IMR-90 (cell line): Measurements from ENCODE around the gene PFKP. TPM values are rescaled to one million over a fixed set of nuclear protein-coding genes. Genes with fewer than 3 reads are reported as not detected.

ENCODE experiments used
- ATAC-seq: fragments of 200-7000 bp; cut with Tn5 transposase; 2 replicates; pipeline ENCODE4 v1.9.1; 2020; ENCODE audit warnings: low read depth, mild to moderate bottlenecking, moderate library complexity
- BruUV-seq: library from RNA; stranded (reverse); fragments of 400-500 nt; replicated peaks from 2 replicates; lab custom pipeline; 2021; lab: Mats Ljungman, UMichigan
- CTCF ChIA-PET: fragments of 300-600 bp; formaldehyde crosslinking; extraction: SDS; loops from one replicate; lab custom pipeline; 2021; ENCODE audit warnings: antibody characterized with exemption; lab: Yijun Ruan, JAX
- POLR2A ChIA-PET: fragments of 300-600 bp; sonication (Branson Sonifier 250); formaldehyde crosslinking; loops from one replicate; lab custom pipeline; 2022; ENCODE audit warnings: antibody characterized with exemption; ENCODE audit not compliant: unreplicated experiment; lab: Charles Lee
- DNase-seq: peaks from one replicate; pipeline ENCODE4 v3.0.0; 2013
- H2AFZ ChIP-seq: replicated peaks from 2 replicates; pipeline ENCODE3; 2013; ENCODE audit warnings: low read length, mild to moderate bottlenecking; ENCODE audit not compliant: poor library complexity
- H2AK5ac ChIP-seq: 2 replicates; pipeline ENCODE4 v1.6.1; 2013; ENCODE audit warnings: low read depth, low read length, inconsistent platforms
- H2AK9ac ChIP-seq: replicated peaks from 2 replicates; pipeline ENCODE3; 2013; ENCODE audit warnings: mild to moderate bottlenecking, low read depth, low read length, moderate library complexity; ENCODE audit not compliant: poor library complexity
- H2BK120ac ChIP-seq: 2 replicates; pipeline ENCODE4 v1.6.1; 2013; ENCODE audit warnings: low read depth, low read length, inconsistent platforms
- H2BK15ac ChIP-seq: 3 replicates; pipeline ENCODE4 v1.6.1; 2013; ENCODE audit warnings: low read depth, low read length, inconsistent platforms
- H2BK20ac ChIP-seq: 2 replicates; pipeline ENCODE4 v1.6.1; 2013; ENCODE audit warnings: low read depth, mild to moderate bottlenecking, inconsistent platforms, low read length, moderate library complexity
- H2BK5ac ChIP-seq: 2 replicates; pipeline ENCODE4 v1.6.1; 2013; ENCODE audit warnings: mild to moderate bottlenecking, low read depth, low read length, inconsistent platforms; ENCODE audit not compliant: poor library complexity, severe bottlenecking
- H3K14ac ChIP-seq: replicated peaks from 2 replicates; pipeline ENCODE4 v1.6.1; 2013; ENCODE audit warnings: low read depth, low read length, inconsistent platforms
- H3K18ac ChIP-seq: 2 replicates; pipeline ENCODE4 v1.6.1; 2013; ENCODE audit warnings: low read depth, low read length, control low read depth
- H3K23ac ChIP-seq: 2 replicates; pipeline ENCODE4 v1.6.1; 2013; ENCODE audit warnings: low read depth, low read length, inconsistent platforms
- H3K27ac ChIP-seq: 2 replicates; pipeline ENCODE4 v1.5.1; 2013; ENCODE audit warnings: mild to moderate bottlenecking, control low read depth, low read length; ENCODE audit not compliant: insufficient read depth
- H3K27me3 ChIP-seq: 2 replicates; pipeline ENCODE4 v1.6.1; 2013; ENCODE audit warnings: low read length; ENCODE audit not compliant: control insufficient read depth, insufficient read depth
- H3K36me3 ChIP-seq: 2 replicates; pipeline ENCODE4 v1.6.1; 2013; ENCODE audit warnings: low read length, mixed read lengths; ENCODE audit not compliant: control insufficient read depth, insufficient read depth
- H3K4ac ChIP-seq: 2 replicates; pipeline ENCODE4 v1.6.1; 2013; ENCODE audit warnings: low read depth, low read length, inconsistent platforms
- H3K4me1 ChIP-seq: 2 replicates; pipeline ENCODE4 v1.6.1; 2013; ENCODE audit warnings: low read length, mixed read lengths; ENCODE audit not compliant: control insufficient read depth, insufficient read depth
- H3K4me2 ChIP-seq: 2 replicates; pipeline ENCODE4 v1.6.1; 2013; ENCODE audit warnings: low read depth, mild to moderate bottlenecking, control low read depth, low read length, moderate library complexity
- H3K4me3 ChIP-seq: 2 replicates; pipeline ENCODE4 v1.5.1; 2013; ENCODE audit warnings: low read depth, mild to moderate bottlenecking, control low read depth, low read length, moderate library complexity; ENCODE audit not compliant: insufficient read depth
- H3K56ac ChIP-seq: 2 replicates; pipeline ENCODE4 v1.6.1; 2013; ENCODE audit warnings: low read length, inconsistent platforms; ENCODE audit not compliant: insufficient read depth; ENCODE audit errors: extremely low read depth
- H3K79me1 ChIP-seq, 2 experiments: 2 replicates each; pipeline ENCODE4 v1.6.1; 2013; ENCODE audit warnings: low read length in 2 of 2, inconsistent platforms in 1 of 2, low read depth in 1 of 2
- H3K9ac ChIP-seq: 2 replicates; pipeline ENCODE4 v1.6.1; 2013; ENCODE audit warnings: low read depth, low read length, control low read depth
- H3K9me1 ChIP-seq: 2 replicates; pipeline ENCODE4 v1.6.1; 2013; ENCODE audit warnings: low read length, inconsistent platforms; ENCODE audit not compliant: insufficient read depth
- H3K9me3 ChIP-seq: 2 replicates; pipeline ENCODE4 v1.6.1; 2013; ENCODE audit warnings: low read length; ENCODE audit not compliant: control insufficient read depth, insufficient read depth
- H4K20me1 ChIP-seq: 2 replicates; pipeline ENCODE4 v1.6.1; 2013; ENCODE audit warnings: low read length, inconsistent platforms; ENCODE audit not compliant: insufficient read depth
- H4K5ac ChIP-seq: 2 replicates; pipeline ENCODE4 v1.6.1; 2013; ENCODE audit warnings: mild to moderate bottlenecking, low read depth, low read length, control low read depth
- H4K8ac ChIP-seq, 2 experiments: 2 replicates each; pipeline ENCODE4 v1.6.1; 2013; ENCODE audit warnings: low read depth in 2 of 2, low read length in 2 of 2, control low read depth in 1 of 2, inconsistent platforms in 1 of 2
- H4K91ac ChIP-seq: 2 replicates; pipeline ENCODE4 v1.6.1; 2013; ENCODE audit warnings: low read depth, low read length, inconsistent platforms; ENCODE audit not compliant: insufficient read depth
- BHLHE40 ChIP-seq: fragments of 150-350 bp; IDR thresholded peaks from 2 replicates; pipeline ENCODE4 v1.6.1; 2016; ENCODE audit warnings: mild to moderate bottlenecking, low read depth, low read length
- CEBPB ChIP-seq: IDR thresholded peaks from 2 replicates; pipeline ENCODE4 v1.6.1; 2012; ENCODE audit warnings: low read depth, low read length, improper control_type of control experiment
- CHD1 ChIP-seq: IDR thresholded peaks from 2 replicates; pipeline ENCODE4 v1.6.1; 2012; ENCODE audit warnings: low read depth, low read length, improper control_type of control experiment
- ELK1 ChIP-seq: fragments of 150-350 bp; IDR thresholded peaks from 2 replicates; pipeline ENCODE4 v1.6.1; 2016; ENCODE audit warnings: low read depth, mild to moderate bottlenecking, low read length, moderate library complexity, borderline replicate concordance
- FOS ChIP-seq: fragments of 150-350 bp; IDR thresholded peaks from 2 replicates; pipeline ENCODE4 v1.6.1; 2016; ENCODE audit warnings: low read depth, low read length
- MXI1 ChIP-seq: IDR thresholded peaks from 2 replicates; pipeline ENCODE4 v1.6.1; 2012; ENCODE audit warnings: low read depth, mild to moderate bottlenecking, low read length, moderate library complexity, borderline replicate concordance
- NFE2L2 ChIP-seq: fragments of 150-350 bp; IDR thresholded peaks from 2 replicates; pipeline ENCODE4 v1.6.1; 2016; ENCODE audit warnings: low read depth, mild to moderate bottlenecking, low read length
- RAD21 ChIP-seq: IDR thresholded peaks from 2 replicates; pipeline ENCODE4 v1.6.1; 2012; ENCODE audit warnings: low read length, improper control_type of control experiment
- RCOR1 ChIP-seq: IDR thresholded peaks from 2 replicates; pipeline ENCODE4 v1.6.1; 2012; ENCODE audit warnings: mild to moderate bottlenecking, low read length, improper control_type of control experiment; ENCODE audit not compliant: insufficient replicate concordance
- RFX5 ChIP-seq: IDR thresholded peaks from 2 replicates; pipeline ENCODE4 v1.8.0; 2012; ENCODE audit warnings: low read depth, mild to moderate bottlenecking, low read length, moderate library complexity
- SMC3 ChIP-seq: fragments of 150-350 bp; IDR thresholded peaks from 2 replicates; pipeline ENCODE4 v1.6.1; 2016; ENCODE audit warnings: low read depth, mild to moderate bottlenecking, antibody characterized with exemption, low read length, moderate library complexity
- USF2 ChIP-seq: fragments of 150-350 bp; IDR thresholded peaks from 2 replicates; pipeline ENCODE4 v1.6.1; 2017; ENCODE audit warnings: mild to moderate bottlenecking, antibody characterized with exemption, low read length, low read depth
- WGBS, 2 experiments: methylation state at CpG; one replicate each; pipeline versions ENCODE4 v1.1.5 to v1.1.7; 2013; ENCODE audit warnings: missing lambda C conversion rate in 2 of 2; ENCODE audit not compliant: insufficient read length in 1 of 2; ENCODE audit errors: extremely low coverage in 2 of 2; 5-methylcytosine and 5-hydroxymethylcytosine counted together
- dilution Hi-C: fragments of 300-500 bp; cut with HindIII; formaldehyde crosslinking; loops from one replicate; pipeline ENCODE4 v1.14.3; 2018; ENCODE audit warnings: low sequenced_read_pairs; ENCODE audit not compliant: unreplicated experiment
- in situ Hi-C: fragments of 300-500 bp; cut with MboI; formaldehyde crosslinking; loops from 3 replicates; pipeline ENCODE4 v1.14.3; 2019; ENCODE audit warnings: low sequenced_read_pairs, inconsistent platforms, mixed read lengths
- intact Hi-C: fragments of 100-400 bp; cut with micrococcal nuclease; formaldehyde crosslinking; loops from 2 replicates; pipeline ENCODE4 v1.10.0; 2022
- polyA plus RNA-seq, 3 experiments: library from polyadenylated mRNA; depleted of rRNA; stranded (reverse); fragments of >200 nt; gene quantifications; 2 replicates each; pipeline ENCODE4 v1.2.3, GENCODE V29; 2012; ENCODE audit warnings: low replicate concordance in 1 of 3
- total RNA-seq: library from RNA; depleted of rRNA; stranded (reverse); fragments of >200 nt; gene quantifications from 2 replicates; pipeline ENCODE4 v1.2.3, GENCODE V29; 2012
- TF ChIP-seq, protein P1 (sequence below): conservative IDR thresholded peaks from 2 replicates; pipeline ENCODE4 v1.5.1; 2012; ENCODE audit warnings: mild to moderate bottlenecking, low read depth, low read length, improper control_type of control experiment

Gene PFKP
- total and polyA plus RNA-seq, 2 of the 4 experiments (the other 2 are of a cell fraction): 223 to 294 TPM

DNA sequence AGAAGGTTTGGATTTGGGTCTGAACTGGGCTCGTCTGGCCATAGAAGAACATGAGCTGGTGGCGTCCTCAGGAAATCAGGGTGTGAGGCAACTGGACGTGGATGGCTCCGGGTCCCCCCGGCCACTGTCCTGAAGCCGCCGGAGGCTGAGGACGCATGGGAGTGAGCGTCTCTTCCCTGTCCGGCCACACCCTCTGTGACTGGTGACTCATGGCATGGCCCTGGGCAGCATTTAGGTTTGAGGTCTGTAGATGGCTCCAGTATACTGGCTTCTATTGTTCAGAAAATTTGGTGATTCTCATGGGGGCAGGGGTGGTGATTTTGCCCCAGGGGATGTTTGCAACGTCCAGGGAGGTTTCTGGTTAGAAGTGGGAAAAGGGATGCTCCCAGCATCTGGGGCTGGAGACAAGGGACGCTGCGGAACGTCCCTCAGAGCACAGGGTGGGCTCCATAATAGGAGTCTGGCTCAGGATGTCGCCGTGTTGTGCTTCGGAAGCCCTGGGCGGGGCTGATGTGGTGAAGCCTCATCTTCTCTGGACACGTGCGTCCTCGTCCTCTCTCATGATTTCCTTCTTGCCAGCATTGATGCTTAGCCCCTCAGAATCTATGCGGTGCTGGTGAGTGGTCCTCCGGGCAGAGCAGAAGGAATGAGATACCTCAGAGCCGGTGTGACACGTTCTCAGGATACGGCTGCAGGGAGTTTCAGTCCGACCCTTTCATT is 55.3 kb downstream of the PFKP start:
- Histone ChIP-seq H3K9me3 (no peaks in the 10 kb centered on the region), H3K36me3 (peaks cover 80% of the 10 kb centered on the region), H3K14ac (no peak overlapping the region), H3K4me1 (no peaks in the 10 kb centered on the region), H3K56ac (no peak overlapping the region), H4K8ac (no peak overlapping the region), H2AK9ac (peak overlapping the region; percentile 61), H3K27me3 (no peaks in the 10 kb centered on the region), H4K5ac (no peak overlapping the region), H3K18ac (no peak overlapping the region), H4K91ac (no peak overlapping the region), H3K4ac (no peak overlapping the region), H2BK5ac (no peak overlapping the region), H2BK20ac (no peak overlapping the region), H2AK5ac (no peak overlapping the region), H3K9me1 (peaks cover 13% of the 10 kb centered on the region; the same call in 1 of the 2 replicates), H3K79me1 (peaks cover 21 to 52% of the 10 kb centered on the region in 2 experiments), H3K23ac (no peak overlapping the region), H2AFZ (no peak overlapping the region), H3K9ac (no peak overlapping the region), H2BK15ac (no peak overlapping the region), H3K4me3 (no peak overlapping the region), H4K20me1 (peaks cover 28% of the 10 kb centered on the region), H2BK120ac (no peak overlapping the region), H3K27ac (no peak overlapping the region), H3K4me2 (no peak overlapping the region)
- POLR2A ChIA-PET: no interaction called here
- intact Hi-C loops: no loop called here
- DNase-seq (no peak), ATAC-seq (no peak)
- 95% methylated on average over 15 of the region's 27 CpGs; no CpG with 5 or more reads in 1 of the 2 experiments for WGBS, 2 experiments
- dilution Hi-C loops: no loop called here
- no TSS peak for BruUV-seq
- CTCF ChIA-PET: no interaction called here
- TF ChIP-seq BHLHE40 (no peak), USF2 (no peak), NFE2L2 (no peak), ELK1 (no peak), MXI1 (no peak), CHD1 (no peak), RCOR1 (no peak), CEBPB (no peak), FOS (no peak), RAD21 (no peak), SMC3 (no peak), RFX5 (no peak)
- TF ChIP-seq, protein P1, sequence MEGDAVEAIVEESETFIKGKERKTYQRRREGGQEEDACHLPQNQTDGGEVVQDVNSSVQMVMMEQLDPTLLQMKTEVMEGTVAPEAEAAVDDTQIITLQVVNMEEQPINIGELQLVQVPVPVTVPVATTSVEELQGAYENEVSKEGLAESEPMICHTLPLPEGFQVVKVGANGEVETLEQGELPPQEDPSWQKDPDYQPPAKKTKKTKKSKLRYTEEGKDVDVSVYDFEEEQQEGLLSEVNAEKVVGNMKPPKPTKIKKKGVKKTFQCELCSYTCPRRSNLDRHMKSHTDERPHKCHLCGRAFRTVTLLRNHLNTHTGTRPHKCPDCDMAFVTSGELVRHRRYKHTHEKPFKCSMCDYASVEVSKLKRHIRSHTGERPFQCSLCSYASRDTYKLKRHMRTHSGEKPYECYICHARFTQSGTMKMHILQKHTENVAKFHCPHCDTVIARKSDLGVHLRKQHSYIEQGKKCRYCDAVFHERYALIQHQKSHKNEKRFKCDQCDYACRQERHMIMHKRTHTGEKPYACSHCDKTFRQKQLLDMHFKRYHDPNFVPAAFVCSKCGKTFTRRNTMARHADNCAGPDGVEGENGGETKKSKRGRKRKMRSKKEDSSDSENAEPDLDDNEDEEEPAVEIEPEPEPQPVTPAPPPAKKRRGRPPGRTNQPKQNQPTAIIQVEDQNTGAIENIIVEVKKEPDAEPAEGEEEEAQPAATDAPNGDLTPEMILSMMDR: no peak
- in situ Hi-C loops: no loop called here
